ENCODE measurements around the gene USP34.
"Not testable (repeated sequence)": the region's sequence is repeated elsewhere in the genome, so short reads cannot be mapped to it uniquely, and the experiment has no call there.

USP34 gene

DNA sequence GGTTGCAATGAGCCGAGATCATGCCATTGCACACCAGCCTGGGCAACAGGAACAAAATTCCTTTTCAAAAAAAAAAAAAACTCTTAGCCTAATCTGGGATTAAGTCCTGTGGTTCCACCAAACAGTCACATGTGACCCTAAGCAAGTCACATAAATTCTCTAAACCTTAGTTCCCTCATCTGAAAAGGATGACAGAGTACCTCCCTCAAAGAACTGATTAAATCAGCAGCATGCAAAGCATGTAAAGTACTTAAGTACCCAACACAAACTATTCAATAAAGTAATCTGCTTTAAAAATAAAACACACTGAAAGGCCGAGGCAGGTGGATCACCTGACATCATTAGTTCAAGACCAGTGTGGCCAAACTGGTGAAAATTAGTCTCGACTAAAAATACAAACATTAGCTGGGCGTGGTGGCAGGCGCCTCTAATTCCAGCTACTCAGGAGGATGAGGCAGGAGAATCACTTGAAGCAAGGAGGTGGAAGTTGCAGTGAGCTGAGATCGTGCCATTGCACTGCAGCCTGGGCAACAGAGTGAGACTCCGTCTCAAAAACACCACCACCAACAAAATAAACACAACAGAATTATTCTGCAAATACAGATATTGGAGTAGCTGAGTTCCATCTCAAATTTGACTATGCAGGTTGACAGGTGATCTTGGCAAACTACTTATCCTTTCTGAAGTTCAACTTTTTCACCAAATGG, 7.0 kb downstream of the USP34 start:
- DNase-seq = no peak

DNA sequence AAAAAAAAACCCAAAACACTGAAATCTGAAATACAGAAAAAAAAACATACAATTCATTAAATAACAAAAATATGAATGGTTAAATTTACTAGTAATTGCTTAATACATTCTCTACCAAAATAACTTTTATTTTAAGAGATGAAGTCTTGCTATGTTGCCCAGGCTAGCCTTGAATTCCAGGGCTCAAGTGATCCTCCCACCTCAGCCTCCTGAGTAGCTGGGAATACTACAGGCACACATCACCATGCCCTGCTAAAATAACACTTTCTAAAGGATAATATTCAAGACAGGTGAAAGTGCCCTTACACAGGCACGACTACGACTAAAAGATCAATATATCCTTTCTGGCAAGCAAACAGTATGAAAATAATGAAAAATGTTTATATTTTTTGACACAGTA, 9.5 kb downstream of the USP34 start:
- DNase-seq = no peak

- no peak for DNase-seq
Observed at GRCh38 chr2:61460163-61460562, 10.7 kb downstream of the USP34 start.

GRCh38 chr2:61456746-61457420, 14.0 kb downstream of the USP34 start:
- no peak for DNase-seq

GRCh38 chr2:61456070-61456745, 14.7 kb downstream of the USP34 start:
- DNase-seq = no peak

DNA sequence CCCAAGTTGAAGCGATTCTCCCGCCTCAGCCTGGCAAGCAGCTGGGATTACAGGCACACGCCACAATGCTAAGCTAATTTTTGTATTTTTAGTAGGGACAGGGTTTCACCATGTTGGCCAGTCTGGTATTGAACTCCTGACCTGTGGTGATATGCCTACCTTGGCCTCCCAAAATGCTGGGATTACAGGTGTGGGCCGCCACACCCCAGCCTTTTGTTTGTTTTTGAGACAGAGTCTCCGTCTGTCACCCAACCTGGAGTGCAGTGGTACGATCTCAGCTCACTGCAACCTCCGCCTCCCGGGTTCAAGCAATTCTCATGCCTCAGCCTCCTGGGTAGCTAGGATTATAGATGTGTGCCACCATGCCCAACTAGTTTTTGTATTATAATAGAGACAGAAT, 15.9 kb downstream of the USP34 start:
- not testable (repeated sequence) for DNase-seq

DNA sequence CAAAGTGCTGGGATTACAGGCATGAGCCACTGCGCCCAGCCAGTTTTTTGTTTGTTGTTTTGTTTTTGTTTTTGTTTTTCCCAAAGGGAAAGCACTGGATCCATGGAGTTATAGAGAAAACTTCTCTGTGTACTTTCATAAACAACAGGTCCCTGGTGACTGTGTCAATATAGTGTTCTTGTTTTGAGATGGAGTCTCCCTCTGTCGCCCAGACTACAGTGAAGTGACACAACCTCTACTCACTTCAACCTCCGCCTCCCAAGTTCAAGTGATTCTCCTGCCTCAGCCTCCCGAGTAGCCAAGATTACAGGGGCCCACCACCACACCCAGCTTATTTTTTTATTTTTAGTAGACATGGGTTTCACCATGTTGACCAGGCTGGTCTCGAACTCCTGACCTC, 16.5 kb downstream of the USP34 start:
- no peak for DNase-seq

DNA sequence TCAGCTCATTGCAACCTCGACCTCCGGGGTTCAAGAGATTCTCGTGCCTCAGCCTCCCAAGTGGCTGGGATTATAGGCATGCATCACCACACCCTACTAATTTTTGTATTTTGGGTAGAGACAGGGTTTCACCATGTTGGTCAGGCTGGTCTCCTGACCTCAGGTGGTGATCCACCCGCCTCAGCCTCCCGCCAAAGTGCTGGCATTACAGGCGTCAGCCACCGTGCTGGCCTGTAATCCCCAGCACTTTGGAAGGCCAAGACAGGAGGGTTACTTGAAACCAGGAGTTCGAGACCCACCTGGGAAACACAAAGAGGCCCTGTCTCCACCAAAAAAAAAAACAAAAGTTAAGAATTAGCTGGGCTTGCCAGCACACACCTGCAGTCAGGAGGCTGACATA, 18.5 kb downstream of the USP34 start:
- DNase-seq = no peak

- no peak for DNase-seq
Observed at GRCh38 chr2:61451178-61451577, 19.7 kb downstream of the USP34 start.

- DNase-seq = no peak
Observed at GRCh38 chr2:61450144-61450543, 20.7 kb downstream of the USP34 start.

DNA sequence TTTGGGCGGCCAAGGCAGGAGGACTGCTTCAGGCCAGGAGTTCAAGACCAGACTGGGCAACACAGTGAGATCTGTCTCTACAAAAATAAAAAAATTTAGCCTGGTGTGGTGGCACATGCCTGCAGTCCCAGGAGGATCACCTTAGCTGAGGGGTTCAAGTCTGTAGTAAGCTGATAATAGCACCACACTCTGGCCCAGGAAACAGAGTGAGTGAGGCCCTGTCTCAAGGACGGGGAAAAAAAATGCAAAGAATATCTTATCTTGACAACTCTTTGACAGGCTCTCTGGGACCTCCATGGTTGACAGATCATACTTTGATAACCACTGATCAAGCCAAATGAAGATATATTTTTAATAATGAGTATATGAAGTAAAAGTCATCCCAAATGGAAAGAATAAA, 22.7 kb downstream of the USP34 start:
- no peak for DNase-seq

DNA sequence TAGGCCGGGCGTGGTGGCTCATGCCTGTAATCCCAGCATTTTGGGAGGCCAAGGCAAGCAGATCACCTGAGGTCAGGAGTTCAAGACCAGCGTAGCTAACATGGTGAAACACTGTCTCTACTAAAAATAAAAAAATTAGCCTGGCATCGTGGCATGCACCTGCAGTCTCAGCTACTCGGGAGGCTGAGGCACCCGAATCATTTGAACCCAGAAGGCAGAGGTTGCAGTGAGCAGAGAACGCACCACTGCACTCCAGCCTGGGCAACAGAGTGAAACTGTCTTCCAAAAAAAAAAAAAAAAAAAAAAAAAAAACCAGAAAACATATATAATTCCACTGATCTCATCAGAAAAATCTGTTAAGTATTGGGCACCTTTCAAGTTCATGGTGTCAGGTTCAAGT, 23.9 kb downstream of the USP34 start:
- not testable (repeated sequence) for DNase-seq

DNA sequence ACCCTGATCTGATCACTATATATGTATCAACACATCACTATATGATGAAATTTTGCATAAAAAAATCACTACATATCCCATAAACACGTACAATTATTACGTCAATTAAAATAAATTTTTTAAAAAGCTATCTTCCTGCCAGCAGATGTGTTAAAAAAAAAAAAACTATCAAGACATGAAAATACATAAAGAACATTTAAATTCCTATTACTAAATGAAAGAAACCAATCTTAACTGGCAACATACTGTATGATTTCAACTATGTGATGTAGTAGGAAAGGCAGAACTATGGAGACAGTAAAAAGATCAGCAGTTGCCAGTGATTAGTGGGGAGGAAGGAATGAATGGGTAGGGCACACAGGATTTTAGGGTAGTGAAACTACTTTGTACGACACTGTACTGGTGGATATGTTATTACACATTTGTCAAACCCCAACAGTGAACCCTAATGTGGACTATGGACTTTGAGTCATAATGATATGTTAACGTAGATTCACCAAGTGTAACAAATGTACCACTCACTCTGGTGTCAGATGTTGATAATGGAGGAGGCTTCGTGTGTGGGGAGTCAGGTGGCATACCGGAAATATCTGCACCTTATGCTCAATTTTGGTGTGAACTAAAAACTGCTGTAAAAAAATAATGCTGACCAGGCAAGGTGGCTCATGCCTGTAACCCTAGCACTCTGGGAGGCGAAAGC, 27.4 kb downstream of the USP34 start:
- no peak for DNase-seq

GRCh38 chr2:61439241-61440002, 31.5 kb downstream of the USP34 start:
- DNase-seq = no peak

DNA sequence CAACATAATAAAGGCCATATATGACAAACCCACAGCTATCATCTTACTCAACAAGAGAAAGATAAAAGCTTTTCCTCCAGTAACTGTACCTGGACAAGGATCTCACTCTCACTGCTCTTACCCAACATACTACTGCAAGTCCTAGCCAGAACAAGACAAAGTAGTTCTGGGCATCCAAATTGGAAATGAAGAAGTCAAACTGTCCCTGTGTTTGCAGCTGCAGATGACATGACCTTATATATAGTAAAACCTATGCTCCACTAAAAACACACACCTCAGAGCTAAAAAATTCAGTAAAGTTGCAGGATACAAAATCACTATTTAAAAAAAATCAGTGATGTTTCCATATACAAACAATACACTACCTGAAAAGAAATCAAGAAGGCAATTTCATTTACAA, 32.2 kb downstream of the USP34 start:
- no peak for DNase-seq

DNA sequence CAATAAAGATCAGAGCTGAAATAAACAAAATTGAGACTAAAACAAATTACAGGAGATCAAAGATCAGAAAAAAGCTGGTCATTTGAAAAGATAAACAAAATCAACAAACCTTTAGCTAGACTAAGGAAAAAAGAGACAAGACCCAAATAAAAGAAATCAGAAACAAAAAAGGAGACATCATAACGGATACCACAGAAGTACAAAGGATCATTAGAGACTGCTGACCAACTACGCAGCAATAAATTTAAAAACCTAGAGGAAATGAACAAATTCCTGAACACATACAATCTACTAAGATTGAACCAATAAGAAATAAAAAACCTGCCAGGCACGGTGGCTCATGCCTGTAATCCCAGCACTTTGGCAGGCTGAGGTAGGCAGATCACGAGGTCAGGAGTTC, 33.7 kb downstream of the USP34 start:
- DNase-seq = no peak

- no peak for DNase-seq
Observed at GRCh38 chr2:61436092-61436491, 34.8 kb downstream of the USP34 start.

DNA sequence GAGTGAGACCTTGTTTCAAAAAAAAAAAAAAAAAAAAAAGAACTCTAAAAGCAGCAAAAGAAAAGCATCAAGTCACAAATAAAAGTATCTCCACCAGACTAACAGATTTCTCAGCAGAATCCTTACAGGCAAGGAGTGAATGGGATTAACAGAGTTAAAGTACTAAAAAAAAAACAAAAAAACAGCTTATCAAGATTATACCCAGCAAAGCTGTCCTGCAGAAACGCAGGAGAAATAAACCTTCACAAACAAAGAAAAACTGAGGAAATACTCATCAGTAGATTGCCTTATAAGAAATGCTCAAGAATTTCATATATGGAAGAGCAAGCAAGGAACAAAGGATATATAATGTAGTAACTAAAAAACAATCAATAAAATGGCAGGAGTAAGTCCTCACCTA, 35.6 kb downstream of the USP34 start:
- no peak for DNase-seq

DNA sequence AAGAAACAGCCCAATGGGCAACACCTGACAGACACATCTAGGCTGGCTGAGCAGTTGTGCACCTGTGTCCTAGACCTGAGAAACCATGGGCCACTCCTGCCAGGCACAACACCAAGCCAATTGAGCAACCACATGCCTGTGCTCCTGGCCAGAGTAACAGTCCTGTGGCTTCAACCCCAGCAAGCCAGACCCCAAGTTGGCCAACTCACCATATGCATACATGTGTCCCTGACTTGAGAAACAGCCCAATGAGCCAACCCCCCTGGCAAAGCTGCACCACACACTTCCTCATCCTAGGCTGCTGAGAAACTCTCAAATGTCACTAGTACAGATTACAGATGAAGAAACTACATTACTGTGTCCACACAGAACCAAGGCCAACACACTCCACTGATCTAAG, 36.6 kb downstream of the USP34 start:
- DNase-seq = no peak

GRCh38 chr2:61433606-61434005, 37.3 kb downstream of the USP34 start:
- DNase-seq = no peak

DNA sequence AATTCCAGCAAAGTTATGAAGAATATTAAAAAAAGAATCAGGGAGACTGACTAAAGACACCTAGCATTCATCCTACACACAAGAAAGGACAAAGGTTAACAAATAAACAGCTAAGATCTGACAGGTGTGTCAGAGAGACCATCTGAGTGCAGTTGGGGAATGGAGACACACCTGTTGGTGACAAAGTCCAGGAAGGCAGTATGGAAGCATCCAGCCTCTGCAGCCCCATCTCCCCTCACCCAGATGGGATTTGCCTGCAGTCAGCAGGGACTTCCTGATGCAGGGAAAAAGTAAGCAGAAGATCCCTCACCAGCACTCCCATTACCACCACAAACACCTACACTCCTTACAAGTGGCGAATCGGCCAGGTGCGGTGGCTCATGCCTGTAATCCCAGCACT, 37.9 kb downstream of the USP34 start:
- DNase-seq = no peak

- no peak for DNase-seq
Observed at GRCh38 chr2:61431345-61431744, 39.5 kb downstream of the USP34 start.
